Keratinocyte (primary cell): ENCODE measurements around the gene TAF11L9. TPM values are rescaled to one million over a fixed set of nuclear protein-coding genes. Genes with fewer than 3 reads are reported as not detected.
"Not testable (repeated sequence)": the region's sequence is repeated elsewhere in the genome, so short reads cannot be mapped to it uniquely, and the experiment has no call there.

Experiments
- DNase-seq: peaks from one replicate; pipeline ENCODE4 v3.0.0-alpha.2; 2011; ENCODE audit warnings: low read depth, missing footprints, low spot score
- FAIRE-seq: peaks from 2 replicates; lab custom pipeline; 2011; peaks lifted over from hg19 to GRCh38; lab: Jason Lieb, UNC
- H2AFZ ChIP-seq: 2 replicates; pipeline ENCODE4 v1.6.0; 2012; ENCODE audit warnings: low read length, control low read depth, inconsistent platforms; ENCODE audit not compliant: control insufficient read depth
- H3K27ac ChIP-seq: 2 replicates; pipeline ENCODE4 v1.5.1; 2011; ENCODE audit warnings: low read length; ENCODE audit not compliant: control insufficient read depth, insufficient read depth
- H3K27me3 ChIP-seq: 3 replicates; pipeline ENCODE4 v1.6.0; 2011; ENCODE audit warnings: low read length; ENCODE audit not compliant: control insufficient read depth, insufficient read depth; ENCODE audit errors: extremely low read depth
- H3K36me3 ChIP-seq, 2 experiments: 2 replicates in 1 of 2; 3 replicates in 1 of 2; pipeline ENCODE4 v1.5.1; 2011; ENCODE audit warnings: low read length in 2 of 2, mild to moderate bottlenecking in 1 of 2; ENCODE audit not compliant: control insufficient read depth in 2 of 2, insufficient read depth in 2 of 2; ENCODE audit errors: extremely low read depth in 1 of 2
- H3K4me1 ChIP-seq: 3 replicates; pipeline ENCODE4 v1.5.1; 2011; ENCODE audit warnings: low read length; ENCODE audit not compliant: control insufficient read depth, insufficient read depth; ENCODE audit errors: extremely low read depth
- H3K4me2 ChIP-seq: 3 replicates; pipeline ENCODE4 v1.6.0; 2011; ENCODE audit warnings: low read depth, low read length; ENCODE audit not compliant: control insufficient read depth, insufficient read depth; ENCODE audit errors: extremely low read depth
- H3K4me3 ChIP-seq, 3 experiments: fragments of 200-600 bp in 1 of 3; sonication (generic) in 1 of 3; 2 replicates in 2 of 3; 3 replicates in 1 of 3; pipeline ENCODE4 v1.5.1; 2011 to 2016; ENCODE audit warnings: low read length in 3 of 3, mild to moderate bottlenecking in 3 of 3, control low read depth in 2 of 3, inconsistent platforms in 1 of 3, low read depth in 1 of 3, mixed read lengths in 1 of 3, mixed run types in 1 of 3, moderate library complexity in 1 of 3; ENCODE audit not compliant: control insufficient read depth in 2 of 3, insufficient read depth in 2 of 3; ENCODE audit errors: extremely low read depth in 1 of 3
- H3K79me2 ChIP-seq: 2 replicates; pipeline ENCODE4 v1.6.0; 2012; ENCODE audit warnings: low read length; ENCODE audit not compliant: control insufficient read depth, insufficient read depth
- H3K9ac ChIP-seq: 3 replicates; pipeline ENCODE4 v1.6.0; 2011; ENCODE audit warnings: low read length; ENCODE audit not compliant: control insufficient read depth, insufficient read depth; ENCODE audit errors: extremely low read depth
- H3K9me1 ChIP-seq: 3 replicates; pipeline ENCODE4 v1.6.0; 2011; ENCODE audit warnings: low read length; ENCODE audit not compliant: control insufficient read depth, insufficient read depth; ENCODE audit errors: extremely low read depth
- H3K9me3 ChIP-seq: 2 replicates; pipeline ENCODE4 v1.5.1; 2012; ENCODE audit warnings: low read depth, low read length; ENCODE audit not compliant: control insufficient read depth
- H4K20me1 ChIP-seq: 3 replicates; pipeline ENCODE4 v1.6.0; 2011; ENCODE audit warnings: low read length; ENCODE audit not compliant: control insufficient read depth, insufficient read depth; ENCODE audit errors: extremely low read depth
- EZH2 ChIP-seq: IDR thresholded peaks from one replicate; pipeline ENCODE4 v1.6.1; 2012; ENCODE audit warnings: inconsistent platforms, mild to moderate bottlenecking, low read length, moderate library complexity
- dilution Hi-C: fragments of 300-500 bp; cut with MboI; formaldehyde crosslinking; loops from one replicate; pipeline ENCODE4 v1.7.0; 2020; ENCODE audit warnings: low sequenced_read_pairs; ENCODE audit not compliant: extremely low pct_ligation_motif_present
- polyA plus RNA-seq, 5 experiments: library from polyadenylated mRNA; depleted of rRNA in 3 of 5; stranded (reverse) in 3 of 5; stranded (forward) in 1 of 5; unstranded in 1 of 5; fragments of >200 nt; gene quantifications; 1 replicate in 1 of 5; 2 replicates in 3 of 5; 3 replicates in 1 of 5; pipeline versions ENCODE4 v1.2.1 to v1.2.3, GENCODE V29; 2011 to 2012; ENCODE audit warnings: missing spikeins in 2 of 5, low read depth in 1 of 5, low replicate concordance in 1 of 5
- TF ChIP-seq, protein P1 (sequence below), 3 experiments: IDR thresholded peaks in 1 of 3; conservative IDR thresholded peaks in 1 of 3; optimal IDR thresholded peaks in 1 of 3; 2 replicates in 2 of 3; 3 replicates in 1 of 3; pipeline versions ENCODE3 to v1.5.1; 2011; ENCODE audit warnings: low read length in 3 of 3, mild to moderate bottlenecking in 3 of 3, moderate library complexity in 2 of 3, control low read depth in 1 of 3, inconsistent platforms in 1 of 3; ENCODE audit not compliant: insufficient read depth in 2 of 3; ENCODE audit errors: extremely low read depth in 1 of 3

The TAF11L9 gene
- polyA plus RNA-seq, 1 donor (not counting 4 experiments of a cell fraction or from before 2014, with no cell fraction given) = not detected

- Histone ChIP-seq H3K9ac (no peak overlapping the region), H3K9me1 (no peaks in the 10 kb centered on the region), H3K4me2 (no peak overlapping the region), H2AFZ (no peak overlapping the region), H3K4me3 (no peak overlapping the region), H3K9me3 (peaks cover 4% of the 10 kb centered on the region), H3K36me3 (no peaks in the 10 kb centered on the region), H3K79me2 (no peaks in the 10 kb centered on the region), H3K4me1 (no peaks in the 10 kb centered on the region), H4K20me1 (no peaks in the 10 kb centered on the region), H3K27ac (no peak overlapping the region), H3K27me3 (no peaks in the 10 kb centered on the region)
- DNase-seq = no peak
- dilution Hi-C loops = no loop called here
- TF ChIP-seq EZH2 = no peak
- TF ChIP-seq, protein P1, sequence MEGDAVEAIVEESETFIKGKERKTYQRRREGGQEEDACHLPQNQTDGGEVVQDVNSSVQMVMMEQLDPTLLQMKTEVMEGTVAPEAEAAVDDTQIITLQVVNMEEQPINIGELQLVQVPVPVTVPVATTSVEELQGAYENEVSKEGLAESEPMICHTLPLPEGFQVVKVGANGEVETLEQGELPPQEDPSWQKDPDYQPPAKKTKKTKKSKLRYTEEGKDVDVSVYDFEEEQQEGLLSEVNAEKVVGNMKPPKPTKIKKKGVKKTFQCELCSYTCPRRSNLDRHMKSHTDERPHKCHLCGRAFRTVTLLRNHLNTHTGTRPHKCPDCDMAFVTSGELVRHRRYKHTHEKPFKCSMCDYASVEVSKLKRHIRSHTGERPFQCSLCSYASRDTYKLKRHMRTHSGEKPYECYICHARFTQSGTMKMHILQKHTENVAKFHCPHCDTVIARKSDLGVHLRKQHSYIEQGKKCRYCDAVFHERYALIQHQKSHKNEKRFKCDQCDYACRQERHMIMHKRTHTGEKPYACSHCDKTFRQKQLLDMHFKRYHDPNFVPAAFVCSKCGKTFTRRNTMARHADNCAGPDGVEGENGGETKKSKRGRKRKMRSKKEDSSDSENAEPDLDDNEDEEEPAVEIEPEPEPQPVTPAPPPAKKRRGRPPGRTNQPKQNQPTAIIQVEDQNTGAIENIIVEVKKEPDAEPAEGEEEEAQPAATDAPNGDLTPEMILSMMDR (optimal IDR thresholded peaks at IDR 0.05 in 1 of 3, IDR thresholded peaks at IDR 0.05 in 1 of 3, conservative IDR thresholded peaks at IDR 0.05 in 1 of 3; ENCODE audit: extremely low read depth in 1 of 3, insufficient read depth in 2 of 3, low read length in 3 of 3) = no peak
- no peak for FAIRE-seq
Observed at GRCh38 chr5:17604951-17605350, 10.8 kb upstream of the TAF11L9 start.

- H4K20me1 ChIP-seq, H2AFZ ChIP-seq, H3K9me3 ChIP-seq, H3K9ac ChIP-seq, H3K36me3 ChIP-seq, dilution Hi-C loops, H3K4me3 ChIP-seq, H3K4me1 ChIP-seq, H3K79me2 ChIP-seq, H3K9me1 ChIP-seq, DNase-seq, H3K27me3 ChIP-seq, H3K4me2 ChIP-seq, H3K27ac ChIP-seq, FAIRE-seq: not testable (repeated sequence)
Observed at GRCh38 chr5:17603880-17604279, 9.7 kb upstream of the TAF11L9 start, which contains the start of gene TAF11L11. Gene TAF11L11, plus strand, starts transcription at chr5:17604183.

- H3K27me3 ChIP-seq, H4K20me1 ChIP-seq, dilution Hi-C loops, DNase-seq, H3K4me3 ChIP-seq, H3K27ac ChIP-seq, H2AFZ ChIP-seq, H3K9me3 ChIP-seq, FAIRE-seq, H3K36me3 ChIP-seq, H3K4me1 ChIP-seq, H3K79me2 ChIP-seq, H3K9ac ChIP-seq, H3K4me2 ChIP-seq, H3K9me1 ChIP-seq: not testable (repeated sequence)
Observed at GRCh38 chr5:17597728-17598127, 3.5 kb upstream of the TAF11L9 start, which contains the start of gene TAF11L10. Gene TAF11L10, minus strand, starts transcription at chr5:17597828.

- H3K36me3 ChIP-seq, H3K27me3 ChIP-seq, H3K9ac ChIP-seq, H3K9me1 ChIP-seq, H3K4me1 ChIP-seq, H3K79me2 ChIP-seq, H2AFZ ChIP-seq, H4K20me1 ChIP-seq, H3K4me2 ChIP-seq, H3K4me3 ChIP-seq, DNase-seq, dilution Hi-C loops, H3K9me3 ChIP-seq, FAIRE-seq, H3K27ac ChIP-seq: not testable (repeated sequence)
Observed at GRCh38 chr5:17590860-17591259, 3.3 kb downstream of the TAF11L9 start, which contains the start of gene TAF11L8. Gene TAF11L8, minus strand, starts transcription at chr5:17590960.
